A673 (cell line): Measurements from ENCODE around the gene GRPEL2. TPM values are rescaled to one million over a fixed set of nuclear protein-coding genes. Genes with fewer than 3 reads are reported as not detected.

Experiments used
- BruUV-seq: library from RNA; stranded (reverse); fragments of 400-500 nt; replicated peaks from 2 replicates; lab custom pipeline; 2021; lab: Mats Ljungman, UMichigan
- CTCF ChIA-PET: fragments of 300-600 bp; sonication (Branson Sonifier 250); formaldehyde crosslinking; loops from one replicate; lab custom pipeline; 2022; ENCODE audit warnings: antibody characterized with exemption; lab: Charles Lee
- POLR2A ChIA-PET: fragments of 300-600 bp; sonication (Branson Sonifier 250); formaldehyde crosslinking; loops from one replicate; lab custom pipeline; 2022; ENCODE audit warnings: antibody characterized with exemption; ENCODE audit not compliant: low non-redundant PET; lab: Charles Lee
- DNase-seq: peaks from one replicate; pipeline ENCODE4 v3.0.0-alpha.2; 2015; ENCODE audit warnings: low spot score
- H3K27ac ChIP-seq: fragments of 200-600 bp; sonication (generic); 2 replicates; pipeline ENCODE4 v1.5.1; 2016; ENCODE audit warnings: mixed run types, low read depth, mild to moderate bottlenecking, mixed read lengths, antibody characterized with exemption, low read length; ENCODE audit not compliant: poor library complexity, severe bottlenecking
- H3K27me3 ChIP-seq: fragments of 200-600 bp; sonication (generic); replicated peaks from 2 replicates; pipeline ENCODE4 v1.6.1; 2017; ENCODE audit warnings: mixed run types, low read depth, mild to moderate bottlenecking, mixed read lengths, antibody characterized with exemption, low read length; ENCODE audit not compliant: insufficient read depth, poor library complexity
- H3K36me3 ChIP-seq: fragments of 200-600 bp; sonication (generic); 2 replicates; pipeline ENCODE4 v1.6.1; 2016; ENCODE audit warnings: mixed run types, mild to moderate bottlenecking, mixed read lengths, antibody characterized with exemption, low read length; ENCODE audit not compliant: insufficient read depth, poor library complexity, severe bottlenecking
- H3K4me1 ChIP-seq: fragments of 200-600 bp; sonication (generic); 2 replicates; pipeline ENCODE4 v1.6.1; 2017; ENCODE audit warnings: mixed run types, mild to moderate bottlenecking, mixed read lengths, antibody characterized with exemption, low read length; ENCODE audit not compliant: insufficient read depth, poor library complexity, severe bottlenecking
- H3K4me3 ChIP-seq: fragments of 200-600 bp; sonication (generic); 2 replicates; pipeline ENCODE4 v1.5.1; 2016; ENCODE audit warnings: low read depth, mixed run types, mild to moderate bottlenecking, mixed read lengths, low read length; ENCODE audit not compliant: poor library complexity, severe bottlenecking
- H3K9me3 ChIP-seq: fragments of 200-600 bp; sonication (generic); 2 replicates; pipeline ENCODE4 v1.6.1; 2016; ENCODE audit warnings: mixed run types, low read depth, mild to moderate bottlenecking, mixed read lengths, antibody characterized with exemption, low read length; ENCODE audit not compliant: poor library complexity, severe bottlenecking
- EZH2 ChIP-seq: fragments of 200-600 bp; sonication (generic); IDR thresholded peaks from 2 replicates; pipeline ENCODE4 v1.6.1; 2017; ENCODE audit warnings: borderline replicate concordance, low read depth, mild to moderate bottlenecking, mixed read lengths, antibody characterized with exemption, low read length; ENCODE audit not compliant: poor library complexity, severe bottlenecking
- intact Hi-C: fragments of 100-400 bp; cut with micrococcal nuclease; formaldehyde crosslinking; loops from one replicate; pipeline ENCODE4 v1.10.0; 2022; ENCODE audit not compliant: unreplicated experiment
- total RNA-seq: library from RNA; stranded (reverse); gene quantifications from 2 replicates; pipeline ENCODE4 v1.2.3, GENCODE V29; 2021
- TF ChIP-seq, protein P1 (sequence below): fragments of 300-800, 200-600 bp; sonication (generic); conservative IDR thresholded peaks from 2 replicates; pipeline ENCODE4 v1.5.1; 2017; ENCODE audit warnings: low read depth, mild to moderate bottlenecking, antibody characterized with exemption, low read length, moderate library complexity, mixed read lengths

The GRPEL2 gene
- total RNA-seq, 1 experiment from 2014 or later: 33.2 TPM

DNA sequence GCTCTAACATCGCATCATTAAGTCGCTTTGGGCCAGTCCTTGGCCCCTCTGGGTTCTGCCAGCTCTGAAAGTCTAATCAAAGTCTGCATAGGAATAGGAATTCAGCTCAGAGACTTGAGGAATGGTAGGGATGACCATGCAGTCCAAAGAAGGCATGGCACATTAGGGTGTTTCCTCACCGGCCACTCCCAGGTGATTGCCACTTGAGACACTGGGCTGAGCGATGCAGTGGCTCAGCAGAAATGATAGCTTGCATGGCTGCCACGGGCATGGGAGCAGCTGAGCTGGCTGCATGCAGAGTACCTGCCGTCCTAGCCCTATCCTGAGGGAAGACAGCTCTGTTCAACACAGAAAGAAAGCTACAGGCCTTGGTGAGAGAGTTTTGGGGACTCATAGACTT is 44.9 kb upstream of the GRPEL2 start:
- no peaks in the 10 kb centered on the region for H3K36me3 ChIP-seq
- TF ChIP-seq EZH2: no peak
- TF ChIP-seq, protein P1, sequence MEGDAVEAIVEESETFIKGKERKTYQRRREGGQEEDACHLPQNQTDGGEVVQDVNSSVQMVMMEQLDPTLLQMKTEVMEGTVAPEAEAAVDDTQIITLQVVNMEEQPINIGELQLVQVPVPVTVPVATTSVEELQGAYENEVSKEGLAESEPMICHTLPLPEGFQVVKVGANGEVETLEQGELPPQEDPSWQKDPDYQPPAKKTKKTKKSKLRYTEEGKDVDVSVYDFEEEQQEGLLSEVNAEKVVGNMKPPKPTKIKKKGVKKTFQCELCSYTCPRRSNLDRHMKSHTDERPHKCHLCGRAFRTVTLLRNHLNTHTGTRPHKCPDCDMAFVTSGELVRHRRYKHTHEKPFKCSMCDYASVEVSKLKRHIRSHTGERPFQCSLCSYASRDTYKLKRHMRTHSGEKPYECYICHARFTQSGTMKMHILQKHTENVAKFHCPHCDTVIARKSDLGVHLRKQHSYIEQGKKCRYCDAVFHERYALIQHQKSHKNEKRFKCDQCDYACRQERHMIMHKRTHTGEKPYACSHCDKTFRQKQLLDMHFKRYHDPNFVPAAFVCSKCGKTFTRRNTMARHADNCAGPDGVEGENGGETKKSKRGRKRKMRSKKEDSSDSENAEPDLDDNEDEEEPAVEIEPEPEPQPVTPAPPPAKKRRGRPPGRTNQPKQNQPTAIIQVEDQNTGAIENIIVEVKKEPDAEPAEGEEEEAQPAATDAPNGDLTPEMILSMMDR: no peak
- ChIA-PET CTCF (no interaction called here), POLR2A (no interaction called here)
- no peaks in the 10 kb centered on the region for H3K9me3 ChIP-seq
- H3K27ac ChIP-seq: no peak overlapping the region
- intact Hi-C loops: no loop called here
- no peak overlapping the region for H3K4me3 ChIP-seq
- no peaks in the 10 kb centered on the region for H3K4me1 ChIP-seq
- peaks cover 4% of the 10 kb centered on the region for H3K27me3 ChIP-seq
- no peak for DNase-seq
- no TSS peak for BruUV-seq

DNA sequence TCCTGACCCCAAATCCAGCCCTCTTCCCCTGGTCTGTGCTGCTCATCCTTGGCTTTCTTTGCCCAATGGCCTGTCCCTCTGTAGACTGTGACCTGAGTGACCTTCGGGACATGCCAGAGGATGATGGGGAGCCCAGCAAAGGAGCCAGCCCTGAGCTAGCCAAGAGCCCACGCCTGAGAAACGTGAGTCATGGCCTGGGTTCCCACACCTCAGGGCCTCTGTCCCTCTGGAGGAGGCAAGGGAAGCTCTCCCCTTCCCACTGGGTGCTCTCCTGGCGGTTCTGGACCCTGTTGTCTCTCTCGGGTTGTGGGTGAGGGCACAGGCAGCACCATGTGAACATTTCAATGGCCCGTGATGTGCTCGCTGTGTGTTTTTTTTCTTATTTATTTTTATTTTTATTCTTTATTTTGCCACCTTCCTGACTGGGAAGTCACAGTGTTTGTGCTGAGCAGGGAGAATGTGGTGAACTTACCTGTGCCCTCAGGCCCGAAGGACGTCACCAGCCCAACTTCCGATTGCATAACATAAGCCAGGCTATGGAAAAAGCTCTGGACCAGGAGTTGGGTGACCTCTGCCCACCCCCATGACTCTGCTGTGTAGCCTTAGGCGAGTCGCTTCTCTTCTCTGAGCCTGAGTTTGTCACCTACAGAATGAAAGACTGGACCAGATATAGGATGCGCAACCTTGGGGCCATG is 44.1 kb upstream of the GRPEL2 start:
- Histone ChIP-seq H3K27ac (no peak overlapping the region), H3K4me1 (no peaks in the 10 kb centered on the region), H3K4me3 (no peak overlapping the region), H3K36me3 (no peaks in the 10 kb centered on the region), H3K27me3 (no peaks in the 10 kb centered on the region), H3K9me3 (no peaks in the 10 kb centered on the region)
- POLR2A ChIA-PET: no interaction called here
- no peak for DNase-seq
- BruUV-seq: no TSS peak
- TF ChIP-seq EZH2: no peak
- TF ChIP-seq, protein P1: no peak
- intact Hi-C loops: no loop called here
- CTCF ChIA-PET: no interaction called here

DNA sequence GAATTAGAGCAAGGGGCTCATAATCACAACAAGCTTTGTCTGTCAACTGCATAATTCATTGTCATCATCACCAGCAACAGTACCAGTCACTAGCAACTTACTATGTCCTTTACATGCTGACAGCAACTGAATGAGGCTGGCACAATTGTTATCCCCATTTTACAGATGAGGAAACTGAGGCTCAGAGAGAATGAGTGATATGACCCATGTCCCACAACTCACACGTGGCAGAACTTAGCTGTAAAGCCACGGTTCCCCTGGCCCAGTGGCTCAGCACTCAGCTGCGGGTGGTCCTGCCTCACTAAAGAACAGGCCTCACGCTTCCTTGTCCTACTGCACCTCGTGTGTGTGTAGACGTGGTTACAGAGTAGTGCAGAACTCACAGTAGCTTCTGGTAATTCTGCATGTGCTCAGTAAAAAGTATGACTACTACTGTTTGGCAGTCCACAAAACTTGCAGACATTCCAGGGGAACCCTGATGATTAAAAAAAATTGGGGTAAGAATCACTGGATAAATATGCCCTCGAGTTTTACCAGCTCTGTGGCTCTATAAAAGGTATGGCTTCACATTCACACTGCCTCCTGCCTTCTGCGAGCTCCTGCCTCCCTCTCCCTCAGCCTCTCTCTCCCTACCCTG is 43.4 kb upstream of the GRPEL2 start:
- no peak overlapping the region for H3K4me3 ChIP-seq
- intact Hi-C loops: no loop called here
- no peaks in the 10 kb centered on the region for H3K4me1 ChIP-seq
- no peaks in the 10 kb centered on the region for H3K9me3 ChIP-seq
- ChIA-PET POLR2A (no interaction called here), CTCF (no interaction called here)
- no TSS peak for BruUV-seq
- no peaks in the 10 kb centered on the region for H3K27me3 ChIP-seq
- no peak overlapping the region for H3K27ac ChIP-seq
- no peak for DNase-seq
- TF ChIP-seq EZH2: no peak
- TF ChIP-seq, protein P1: no peak
- H3K36me3 ChIP-seq: no peaks in the 10 kb centered on the region
